ENCODE measurements around the gene MBD3L4.
"Not testable (repeated sequence)": the region's sequence is repeated elsewhere in the genome, so short reads cannot be mapped to it uniquely, and the experiment has no call there.

Gene MBD3L4

GRCh38 chr19:7040079-7040478, at the start of gene MBD3L4:
Gene MBD3L4 (minus strand): TSS chr19:7040179. CDS start chr19:7040144, 35 bp downstream.
- not testable (repeated sequence) for DNase-seq (ENCODE audit: low spot score)

GRCh38 chr19:7088999-7089398, 49.0 kb upstream of the MBD3L4 start:
- DNase-seq (ENCODE audit: low spot score), result no peak

GRCh38 chr19:7083076-7083956, 43.3 kb upstream of the MBD3L4 start:
- DNase-seq (ENCODE audit: low spot score), result peak; percentile 52

- DNase-seq (ENCODE audit: low spot score), result no peak
Measured at GRCh38 chr19:7078008-7078407, 38.0 kb upstream of the MBD3L4 start.

- no peak for DNase-seq (ENCODE audit: low spot score)
Measured at GRCh38 chr19:7076151-7076550, 36.2 kb upstream of the MBD3L4 start.

- DNase-seq (ENCODE audit: low spot score), result no peak
Measured at GRCh38 chr19:7074705-7075282, 34.8 kb upstream of the MBD3L4 start.

- no peak for DNase-seq (ENCODE audit: low spot score)
Measured at GRCh38 chr19:7072541-7072940, 32.6 kb upstream of the MBD3L4 start.

- DNase-seq (ENCODE audit: low spot score), result no peak
Measured at GRCh38 chr19:7069904-7070226, 29.9 kb upstream of the MBD3L4 start.

GRCh38 chr19:7069042-7069903, 29.3 kb upstream of the MBD3L4 start, which contains the start of gene ZNF557:
Gene ZNF557 (plus strand): TSS chr19:7069703. CDS start chr19:7075075, 5,372 bp downstream.
- peak; percentile 99 for DNase-seq (ENCODE audit: low spot score)

- DNase-seq (ENCODE audit: low spot score), result no peak
Measured at GRCh38 chr19:7068599-7068998, 28.6 kb upstream of the MBD3L4 start.

GRCh38 chr19:7067716-7068115, 27.7 kb upstream of the MBD3L4 start:
- no peak for DNase-seq (ENCODE audit: low spot score)

GRCh38 chr19:7067122-7067521, 27.1 kb upstream of the MBD3L4 start:
- peak; percentile 42 for DNase-seq (ENCODE audit: low spot score)

GRCh38 chr19:7063764-7064418, 23.9 kb upstream of the MBD3L4 start:
- no peak for DNase-seq (ENCODE audit: low spot score)

- DNase-seq (ENCODE audit: low spot score), result no peak
Measured at GRCh38 chr19:7063339-7063738, 23.4 kb upstream of the MBD3L4 start.

- not testable (repeated sequence) for DNase-seq (ENCODE audit: low spot score)
Measured at GRCh38 chr19:7059977-7060376, 20.0 kb upstream of the MBD3L4 start.

- DNase-seq (ENCODE audit: low spot score), result not testable (repeated sequence)
Measured at GRCh38 chr19:7058576-7058975, 18.6 kb upstream of the MBD3L4 start, which contains the start of gene MBD3L3. Gene MBD3L3 (minus strand): TSS chr19:7058676. CDS start chr19:7058605, 71 bp downstream.

- DNase-seq (ENCODE audit: low spot score), result not testable (repeated sequence)
Measured at GRCh38 chr19:7056371-7056770, 16.4 kb upstream of the MBD3L4 start.

GRCh38 chr19:7055679-7056078, 15.7 kb upstream of the MBD3L4 start:
- DNase-seq (ENCODE audit: low spot score), result not testable (repeated sequence)

GRCh38 chr19:7054635-7055368, 14.8 kb upstream of the MBD3L4 start:
- not testable (repeated sequence) for DNase-seq (ENCODE audit: low spot score)

- not testable (repeated sequence) for DNase-seq (ENCODE audit: low spot score)
Measured at GRCh38 chr19:7052896-7053295, 12.9 kb upstream of the MBD3L4 start.

- DNase-seq (ENCODE audit: low spot score), result not testable (repeated sequence)
Measured at GRCh38 chr19:7051421-7051820, 11.4 kb upstream of the MBD3L4 start.
